HepG2 (cell line): ENCODE results near the gene GABBR2. TPM values are rescaled to one million over a fixed set of nuclear protein-coding genes. Genes with fewer than 3 reads are reported as not detected.

ENCODE experiments used
- IKZF5 ChIP-seq: IDR thresholded peaks from 2 replicates; pipeline ENCODE4 v1.6.1; 2018; ENCODE audit warnings: missing genetic modification reagents, mild to moderate bottlenecking, missing compliant biosample characterization
- KDM2A ChIP-seq: sonication (generic); formaldehyde crosslinking; IDR thresholded peaks from 2 replicates; pipeline ENCODE4 v1.4.0; 2020; ENCODE audit warnings: low read depth, missing genetic modification reagents, borderline replicate concordance
- MEIS2 ChIP-seq: sonication (generic); formaldehyde crosslinking; IDR thresholded peaks from 2 replicates; pipeline ENCODE4 v1.9.0; 2021; ENCODE audit warnings: mild to moderate bottlenecking, missing genetic modification reagents
- PATZ1 ChIP-seq: sonication (generic); formaldehyde crosslinking; IDR thresholded peaks from 2 replicates; pipeline ENCODE4 v1.4.0; 2020; ENCODE audit warnings: missing genetic modification reagents
- PCBP2 ChIP-seq: fragments of 200-400 bp; formaldehyde crosslinking; optimal IDR thresholded peaks from 2 replicates; pipeline ENCODE3; 2018; ENCODE audit warnings: low read length, low read depth; ENCODE audit not compliant: poor library complexity, severe bottlenecking
- REPIN1 ChIP-seq: sonication (generic); formaldehyde crosslinking; IDR thresholded peaks from 2 replicates; pipeline ENCODE4 v1.8.0; 2022; ENCODE audit warnings: missing genetic modification reagents, low read depth, mild to moderate bottlenecking, borderline replicate concordance
- SMC3 ChIP-seq: IDR thresholded peaks from 2 replicates; pipeline ENCODE4 v1.6.1; 2011; ENCODE audit warnings: low read length, improper control_type of control experiment
- THAP11 ChIP-seq: IDR thresholded peaks from 2 replicates; pipeline ENCODE4 v1.6.1; 2016; ENCODE audit warnings: missing biosample characterization, missing genetic modification reagents
- YEATS4 ChIP-seq: sonication (generic); formaldehyde crosslinking; IDR thresholded peaks from 2 replicates; pipeline ENCODE4 v1.4.0; 2020; ENCODE audit warnings: missing genetic modification reagents, borderline replicate concordance
- ZBTB38 ChIP-seq: sonication (generic); formaldehyde crosslinking; IDR thresholded peaks from 2 replicates; pipeline ENCODE4 v1.5.1; 2020; ENCODE audit warnings: mild to moderate bottlenecking, missing genetic modification reagents
- ZBTB4 ChIP-seq: sonication (generic); formaldehyde crosslinking; IDR thresholded peaks from 2 replicates; pipeline ENCODE4 v1.4.0; 2020; ENCODE audit warnings: missing genetic modification reagents, mild to moderate bottlenecking, borderline replicate concordance
- ZNF331 ChIP-seq: sonication (generic); formaldehyde crosslinking; IDR thresholded peaks from 2 replicates; pipeline ENCODE4 v1.4.0; 2020; ENCODE audit warnings: missing genetic modification reagents
- ZNF558 ChIP-seq: sonication (generic); formaldehyde crosslinking; IDR thresholded peaks from 2 replicates; pipeline ENCODE4 v1.9.0; 2022; ENCODE audit warnings: mild to moderate bottlenecking, missing genetic modification reagents, borderline replicate concordance
- ZNF646 ChIP-seq: sonication (generic); formaldehyde crosslinking; IDR thresholded peaks from 2 replicates; pipeline ENCODE4 v1.9.0; 2021; ENCODE audit warnings: mild to moderate bottlenecking, missing genetic modification reagents
- ZSCAN22 ChIP-seq: sonication (generic); formaldehyde crosslinking; IDR thresholded peaks from 2 replicates; pipeline ENCODE4 v1.4.0; 2020; ENCODE audit warnings: mild to moderate bottlenecking, missing genetic modification reagents
- polyA plus RNA-seq, 8 experiments: library from polyadenylated mRNA; depleted of rRNA in 3 of 8; stranded (reverse) in 7 of 8; unstranded in 1 of 8; fragments of >200 nt; fragmentation: Illumina TruSeq in 4 of 8; extraction: Trizol in 4 of 8; gene quantifications; 2 replicates each; pipeline versions ENCODE4 v1.2.1 to v1.2.3, GENCODE V29; 2011 to 2016; ENCODE audit warnings: low read depth in 4 of 8, missing spikeins in 1 of 8, mixed read lengths in 1 of 8; ENCODE audit not compliant: insufficient read depth in 1 of 8
- total RNA-seq, 5 experiments: library from RNA; depleted of rRNA; stranded (reverse); fragments of >200 nt; fragmentation: Illumina TruSeq; extraction: Trizol; gene quantifications; 2 replicates each; pipeline ENCODE4 v1.2.3, GENCODE V29; 2016; ENCODE audit warnings: low read depth in 1 of 5

The GABBR2 gene
- total and polyA plus RNA-seq, 2 of the 13 experiments (the other 11 are each of a cell fraction or from before 2014, with no cell fraction given) = 0.02 TPM; not detected in 1

DNA sequence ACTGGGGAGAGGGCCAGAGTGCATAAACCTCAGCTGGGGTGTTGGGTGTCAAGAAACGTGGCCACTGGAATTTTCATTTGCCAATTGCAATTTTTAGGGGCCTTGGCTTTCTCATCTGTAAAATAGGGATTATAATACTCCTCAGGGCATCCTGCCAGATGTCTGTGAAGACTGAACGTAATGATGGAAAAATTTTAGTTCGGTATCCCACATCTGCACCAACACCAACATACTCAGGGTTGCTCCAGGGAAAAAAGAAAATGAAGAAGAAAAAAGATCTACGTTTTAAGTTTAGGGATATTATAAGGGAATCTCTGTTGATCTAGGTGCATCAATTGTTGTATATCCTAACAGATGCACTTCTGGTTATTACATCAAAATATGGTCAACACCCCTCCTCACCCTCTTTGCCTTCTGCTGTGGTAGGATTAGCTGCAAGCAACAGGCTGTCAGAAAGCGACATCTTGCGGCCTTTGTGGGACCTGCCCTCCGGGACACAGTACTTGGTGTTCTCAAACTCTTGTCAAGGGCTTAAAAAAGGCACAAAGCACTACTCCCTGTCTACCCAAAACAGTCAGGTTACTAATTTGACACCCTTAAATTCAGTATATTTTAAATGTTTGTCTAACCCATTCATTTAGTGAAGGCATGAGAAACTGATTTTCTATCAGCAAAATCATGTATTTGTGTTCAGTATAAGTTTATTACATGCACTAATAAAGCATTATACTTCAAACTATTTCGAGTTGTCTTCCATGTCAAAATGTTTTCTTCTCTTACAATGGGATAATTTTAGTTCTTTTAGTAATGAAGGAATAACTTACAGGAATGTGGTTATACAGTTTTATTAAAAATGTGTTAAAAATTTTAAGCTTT is 445.0 kb downstream of the GABBR2 start (continued):
- peak; percentile 27; the same call in 1 of the 2 replicates for TF ChIP-seq IKZF5 (CRISPR knock-in tag)
- TF ChIP-seq REPIN1 (CRISPR knock-in tag) = no peak
- TF ChIP-seq PCBP2 = no peak
- TF ChIP-seq ZSCAN22 (CRISPR knock-in tag) = no peak
- no peak for TF ChIP-seq YEATS4
- TF ChIP-seq ZBTB4 = no peak
- no peak for TF ChIP-seq MEIS2 (CRISPR knock-in tag)
- TF ChIP-seq ZBTB38 (CRISPR knock-in tag) = no peak
- peak; percentile 61 for TF ChIP-seq KDM2A (CRISPR knock-in tag)
- TF ChIP-seq THAP11 (CRISPR knock-in tag) = peak; percentile 39; the same call in 1 of the 2 replicates
- TF ChIP-seq ZNF646 (CRISPR knock-in tag) = no peak
- no peak for TF ChIP-seq ZNF558 (CRISPR knock-in tag)
- TF ChIP-seq SMC3 = peak; percentile 97
- 0 out of 2 replicates have a peak, but pooled peaks have one; percentile 24 for TF ChIP-seq PATZ1 (CRISPR knock-in tag)
- 0 out of 2 replicates have a peak, but pooled peaks have one; percentile 45 for TF ChIP-seq ZNF331 (CRISPR knock-in tag)
